IMR-90 (cell line): Measurements from ENCODE around the gene LAMTOR4. TPM values are rescaled to one million over a fixed set of nuclear protein-coding genes. Genes with fewer than 3 reads are reported as not detected.

Experiments used
- ATAC-seq: fragments of 200-7000 bp; cut with Tn5 transposase; 2 replicates; pipeline ENCODE4 v1.9.1; 2020; ENCODE audit warnings: low read depth, mild to moderate bottlenecking, moderate library complexity
- BruUV-seq: library from RNA; stranded (reverse); fragments of 400-500 nt; replicated peaks from 2 replicates; lab custom pipeline; 2021; lab: Mats Ljungman, UMichigan
- CTCF ChIA-PET: fragments of 300-600 bp; formaldehyde crosslinking; extraction: SDS; loops from one replicate; lab custom pipeline; 2021; ENCODE audit warnings: antibody characterized with exemption; lab: Yijun Ruan, JAX
- POLR2A ChIA-PET: fragments of 300-600 bp; sonication (Branson Sonifier 250); formaldehyde crosslinking; loops from one replicate; lab custom pipeline; 2022; ENCODE audit warnings: antibody characterized with exemption; ENCODE audit not compliant: unreplicated experiment; lab: Charles Lee
- DNase-seq: peaks from one replicate; pipeline ENCODE4 v3.0.0; 2013
- H2AFZ ChIP-seq: replicated peaks from 2 replicates; pipeline ENCODE3; 2013; ENCODE audit warnings: low read length, mild to moderate bottlenecking; ENCODE audit not compliant: poor library complexity
- H2AK5ac ChIP-seq: 2 replicates; pipeline ENCODE4 v1.6.1; 2013; ENCODE audit warnings: low read depth, low read length, inconsistent platforms
- H2AK9ac ChIP-seq: replicated peaks from 2 replicates; pipeline ENCODE3; 2013; ENCODE audit warnings: mild to moderate bottlenecking, low read depth, low read length, moderate library complexity; ENCODE audit not compliant: poor library complexity
- H2BK120ac ChIP-seq: 2 replicates; pipeline ENCODE4 v1.6.1; 2013; ENCODE audit warnings: low read depth, low read length, inconsistent platforms
- H2BK15ac ChIP-seq: 3 replicates; pipeline ENCODE4 v1.6.1; 2013; ENCODE audit warnings: low read depth, low read length, inconsistent platforms
- H2BK20ac ChIP-seq: 2 replicates; pipeline ENCODE4 v1.6.1; 2013; ENCODE audit warnings: low read depth, mild to moderate bottlenecking, inconsistent platforms, low read length, moderate library complexity
- H2BK5ac ChIP-seq: 2 replicates; pipeline ENCODE4 v1.6.1; 2013; ENCODE audit warnings: mild to moderate bottlenecking, low read depth, low read length, inconsistent platforms; ENCODE audit not compliant: poor library complexity, severe bottlenecking
- H3K14ac ChIP-seq: replicated peaks from 2 replicates; pipeline ENCODE4 v1.6.1; 2013; ENCODE audit warnings: low read depth, low read length, inconsistent platforms
- H3K18ac ChIP-seq: 2 replicates; pipeline ENCODE4 v1.6.1; 2013; ENCODE audit warnings: low read depth, low read length, control low read depth
- H3K23ac ChIP-seq: 2 replicates; pipeline ENCODE4 v1.6.1; 2013; ENCODE audit warnings: low read depth, low read length, inconsistent platforms
- H3K27ac ChIP-seq: 2 replicates; pipeline ENCODE4 v1.5.1; 2013; ENCODE audit warnings: mild to moderate bottlenecking, control low read depth, low read length; ENCODE audit not compliant: insufficient read depth
- H3K27me3 ChIP-seq: 2 replicates; pipeline ENCODE4 v1.6.1; 2013; ENCODE audit warnings: low read length; ENCODE audit not compliant: control insufficient read depth, insufficient read depth
- H3K36me3 ChIP-seq: 2 replicates; pipeline ENCODE4 v1.6.1; 2013; ENCODE audit warnings: low read length, mixed read lengths; ENCODE audit not compliant: control insufficient read depth, insufficient read depth
- H3K4ac ChIP-seq: 2 replicates; pipeline ENCODE4 v1.6.1; 2013; ENCODE audit warnings: low read depth, low read length, inconsistent platforms
- H3K4me1 ChIP-seq: 2 replicates; pipeline ENCODE4 v1.6.1; 2013; ENCODE audit warnings: low read length, mixed read lengths; ENCODE audit not compliant: control insufficient read depth, insufficient read depth
- H3K4me2 ChIP-seq: 2 replicates; pipeline ENCODE4 v1.6.1; 2013; ENCODE audit warnings: low read depth, mild to moderate bottlenecking, control low read depth, low read length, moderate library complexity
- H3K4me3 ChIP-seq: 2 replicates; pipeline ENCODE4 v1.5.1; 2013; ENCODE audit warnings: low read depth, mild to moderate bottlenecking, control low read depth, low read length, moderate library complexity; ENCODE audit not compliant: insufficient read depth
- H3K56ac ChIP-seq: 2 replicates; pipeline ENCODE4 v1.6.1; 2013; ENCODE audit warnings: low read length, inconsistent platforms; ENCODE audit not compliant: insufficient read depth; ENCODE audit errors: extremely low read depth
- H3K79me1 ChIP-seq, 2 experiments: 2 replicates each; pipeline ENCODE4 v1.6.1; 2013; ENCODE audit warnings: low read length in 2 of 2, inconsistent platforms in 1 of 2, low read depth in 1 of 2
- H3K9ac ChIP-seq: 2 replicates; pipeline ENCODE4 v1.6.1; 2013; ENCODE audit warnings: low read depth, low read length, control low read depth
- H3K9me1 ChIP-seq: 2 replicates; pipeline ENCODE4 v1.6.1; 2013; ENCODE audit warnings: low read length, inconsistent platforms; ENCODE audit not compliant: insufficient read depth
- H3K9me3 ChIP-seq: 2 replicates; pipeline ENCODE4 v1.6.1; 2013; ENCODE audit warnings: low read length; ENCODE audit not compliant: control insufficient read depth, insufficient read depth
- H4K20me1 ChIP-seq: 2 replicates; pipeline ENCODE4 v1.6.1; 2013; ENCODE audit warnings: low read length, inconsistent platforms; ENCODE audit not compliant: insufficient read depth
- H4K5ac ChIP-seq: 2 replicates; pipeline ENCODE4 v1.6.1; 2013; ENCODE audit warnings: mild to moderate bottlenecking, low read depth, low read length, control low read depth
- H4K8ac ChIP-seq, 2 experiments: 2 replicates each; pipeline ENCODE4 v1.6.1; 2013; ENCODE audit warnings: low read depth in 2 of 2, low read length in 2 of 2, control low read depth in 1 of 2, inconsistent platforms in 1 of 2
- H4K91ac ChIP-seq: 2 replicates; pipeline ENCODE4 v1.6.1; 2013; ENCODE audit warnings: low read depth, low read length, inconsistent platforms; ENCODE audit not compliant: insufficient read depth
- CEBPB ChIP-seq: IDR thresholded peaks from 2 replicates; pipeline ENCODE4 v1.6.1; 2012; ENCODE audit warnings: low read depth, low read length, improper control_type of control experiment
- CHD1 ChIP-seq: IDR thresholded peaks from 2 replicates; pipeline ENCODE4 v1.6.1; 2012; ENCODE audit warnings: low read depth, low read length, improper control_type of control experiment
- NFE2L2 ChIP-seq: fragments of 150-350 bp; IDR thresholded peaks from 2 replicates; pipeline ENCODE4 v1.6.1; 2016; ENCODE audit warnings: low read depth, mild to moderate bottlenecking, low read length
- RCOR1 ChIP-seq: IDR thresholded peaks from 2 replicates; pipeline ENCODE4 v1.6.1; 2012; ENCODE audit warnings: mild to moderate bottlenecking, low read length, improper control_type of control experiment; ENCODE audit not compliant: insufficient replicate concordance
- RFX5 ChIP-seq: IDR thresholded peaks from 2 replicates; pipeline ENCODE4 v1.8.0; 2012; ENCODE audit warnings: low read depth, mild to moderate bottlenecking, low read length, moderate library complexity
- WGBS, 2 experiments: methylation state at CpG; one replicate each; pipeline versions ENCODE4 v1.1.5 to v1.1.7; 2013; ENCODE audit warnings: missing lambda C conversion rate in 2 of 2; ENCODE audit not compliant: insufficient read length in 1 of 2; ENCODE audit errors: extremely low coverage in 2 of 2; 5-methylcytosine and 5-hydroxymethylcytosine counted together
- dilution Hi-C: fragments of 300-500 bp; cut with HindIII; formaldehyde crosslinking; loops from one replicate; pipeline ENCODE4 v1.14.3; 2018; ENCODE audit warnings: low sequenced_read_pairs; ENCODE audit not compliant: unreplicated experiment
- in situ Hi-C: fragments of 300-500 bp; cut with MboI; formaldehyde crosslinking; loops from 3 replicates; pipeline ENCODE4 v1.14.3; 2019; ENCODE audit warnings: low sequenced_read_pairs, inconsistent platforms, mixed read lengths
- intact Hi-C: fragments of 100-400 bp; cut with micrococcal nuclease; formaldehyde crosslinking; loops from 2 replicates; pipeline ENCODE4 v1.10.0; 2022
- polyA plus RNA-seq, 3 experiments: library from polyadenylated mRNA; depleted of rRNA; stranded (reverse); fragments of >200 nt; gene quantifications; 2 replicates each; pipeline ENCODE4 v1.2.3, GENCODE V29; 2012; ENCODE audit warnings: low replicate concordance in 1 of 3
- total RNA-seq: library from RNA; depleted of rRNA; stranded (reverse); fragments of >200 nt; gene quantifications from 2 replicates; pipeline ENCODE4 v1.2.3, GENCODE V29; 2012
- TF ChIP-seq, protein P1 (sequence below): fragments of 150-350 bp; IDR thresholded peaks from 2 replicates; pipeline ENCODE4 v1.6.1; 2016; ENCODE audit warnings: low read depth, mild to moderate bottlenecking, low read length, moderate library complexity, borderline replicate concordance

The LAMTOR4 gene
- total and polyA plus RNA-seq, 2 of the 4 experiments (the other 2 are of a cell fraction) = 134 to 268 TPM

DNA sequence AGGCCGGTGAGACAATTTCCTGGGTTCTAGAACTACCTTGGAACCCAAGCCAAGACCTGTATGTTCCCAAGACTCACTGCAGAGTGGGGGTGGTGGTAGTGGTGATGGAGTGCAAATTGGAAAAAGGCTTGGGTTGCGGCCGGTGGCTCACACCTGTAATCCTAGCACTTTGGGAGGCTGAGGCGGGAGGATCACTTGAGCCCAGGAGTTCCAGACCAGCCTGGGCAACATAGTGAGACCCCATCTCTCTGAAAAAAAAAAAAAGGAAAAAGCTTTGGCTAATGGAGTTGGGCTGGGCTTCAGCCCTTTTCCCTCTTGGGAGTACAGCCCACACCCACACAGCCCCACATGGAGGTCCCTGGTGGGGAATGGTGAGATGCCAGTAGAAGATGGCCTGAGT is 43.2 kb upstream of the LAMTOR4 start:
- no peak overlapping the region for H4K8ac ChIP-seq
- no peak overlapping the region for H2BK15ac ChIP-seq
- BruUV-seq = no TSS peak
- H3K36me3 ChIP-seq = peaks cover 50% of the 10 kb centered on the region
- dilution Hi-C loops = no loop called here
- in situ Hi-C loops = no loop called here
- no peak overlapping the region for H3K4me2 ChIP-seq
- H4K5ac ChIP-seq = no peak overlapping the region
- H2BK5ac ChIP-seq = no peak overlapping the region
- H3K4me1 ChIP-seq = peaks cover 8% of the 10 kb centered on the region
- no peak overlapping the region for H3K56ac ChIP-seq
- peaks cover 7% of the 10 kb centered on the region; the same call in 1 of the 2 replicates for H4K20me1 ChIP-seq
- H3K14ac ChIP-seq = no peak overlapping the region
- ATAC-seq (no peak), DNase-seq (no peak)
- H3K18ac ChIP-seq = no peak overlapping the region
- H2AFZ ChIP-seq = no peak overlapping the region
- no peak overlapping the region for H3K27ac ChIP-seq
- H3K9me3 ChIP-seq = no peaks in the 10 kb centered on the region
- no peak overlapping the region for H2AK5ac ChIP-seq
- H4K91ac ChIP-seq = no peak overlapping the region
- peaks cover 6 to 23% of the 10 kb centered on the region in 2 experiments for H3K79me1 ChIP-seq
- H3K4ac ChIP-seq = no peak overlapping the region
- no peaks in the 10 kb centered on the region for H3K27me3 ChIP-seq
- H2BK20ac ChIP-seq = no peak overlapping the region
- H3K4me3 ChIP-seq = no peak overlapping the region
- no peak overlapping the region for H2AK9ac ChIP-seq
- no peak overlapping the region for H3K9ac ChIP-seq
- intact Hi-C loops = no loop called here
- H3K9me1 ChIP-seq = peaks cover 5% of the 10 kb centered on the region; the same call in 1 of the 2 replicates
- H3K23ac ChIP-seq = no peak overlapping the region
- TF ChIP-seq RFX5 = no peak
- TF ChIP-seq NFE2L2 = no peak
- no peak for TF ChIP-seq RCOR1
- TF ChIP-seq, protein P1, sequence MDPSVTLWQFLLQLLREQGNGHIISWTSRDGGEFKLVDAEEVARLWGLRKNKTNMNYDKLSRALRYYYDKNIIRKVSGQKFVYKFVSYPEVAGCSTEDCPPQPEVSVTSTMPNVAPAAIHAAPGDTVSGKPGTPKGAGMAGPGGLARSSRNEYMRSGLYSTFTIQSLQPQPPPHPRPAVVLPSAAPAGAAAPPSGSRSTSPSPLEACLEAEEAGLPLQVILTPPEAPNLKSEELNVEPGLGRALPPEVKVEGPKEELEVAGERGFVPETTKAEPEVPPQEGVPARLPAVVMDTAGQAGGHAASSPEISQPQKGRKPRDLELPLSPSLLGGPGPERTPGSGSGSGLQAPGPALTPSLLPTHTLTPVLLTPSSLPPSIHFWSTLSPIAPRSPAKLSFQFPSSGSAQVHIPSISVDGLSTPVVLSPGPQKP = no peak
- no peak for TF ChIP-seq CHD1
- no peak for TF ChIP-seq CEBPB
- no peak overlapping the region for H2BK120ac ChIP-seq
- ChIA-PET CTCF (no interaction called here), POLR2A (no interaction called here)
- no CpG with 5 or more reads among the region's 4 CpGs for WGBS, 2 experiments
